ENCODE results near the gene EOGT.

DNA sequence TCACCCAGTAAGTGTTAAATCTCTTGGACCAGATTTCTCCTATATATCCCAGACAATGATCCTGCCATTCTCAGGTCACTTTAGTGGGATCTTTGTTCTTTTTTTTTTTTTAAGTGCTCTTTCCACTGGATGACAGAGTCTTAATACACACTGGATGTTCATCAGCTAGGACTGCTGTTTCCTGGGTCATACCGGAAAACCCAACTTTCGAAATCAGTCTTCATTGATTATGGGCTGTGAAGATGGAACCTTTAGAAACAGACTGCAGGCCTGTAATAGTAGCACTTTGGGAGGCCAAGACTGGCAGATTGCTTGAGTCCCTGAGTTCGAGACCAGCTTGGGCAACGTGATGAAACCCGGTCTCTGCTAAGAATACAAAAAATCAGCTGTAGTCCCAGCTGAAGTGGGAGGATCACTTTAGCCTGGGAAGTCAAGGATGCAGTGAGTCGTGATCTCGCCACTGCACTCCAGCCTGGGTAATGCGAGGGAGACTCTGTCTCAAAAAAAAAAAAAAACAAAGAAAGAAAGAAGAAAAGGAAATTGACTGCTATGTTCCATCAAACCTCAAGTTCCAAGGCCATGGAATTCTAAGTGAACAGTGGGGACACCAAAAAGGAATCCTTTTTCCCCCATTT, 2.3 kb downstream of the EOGT start:
- TF ChIP-seq, protein P1, sequence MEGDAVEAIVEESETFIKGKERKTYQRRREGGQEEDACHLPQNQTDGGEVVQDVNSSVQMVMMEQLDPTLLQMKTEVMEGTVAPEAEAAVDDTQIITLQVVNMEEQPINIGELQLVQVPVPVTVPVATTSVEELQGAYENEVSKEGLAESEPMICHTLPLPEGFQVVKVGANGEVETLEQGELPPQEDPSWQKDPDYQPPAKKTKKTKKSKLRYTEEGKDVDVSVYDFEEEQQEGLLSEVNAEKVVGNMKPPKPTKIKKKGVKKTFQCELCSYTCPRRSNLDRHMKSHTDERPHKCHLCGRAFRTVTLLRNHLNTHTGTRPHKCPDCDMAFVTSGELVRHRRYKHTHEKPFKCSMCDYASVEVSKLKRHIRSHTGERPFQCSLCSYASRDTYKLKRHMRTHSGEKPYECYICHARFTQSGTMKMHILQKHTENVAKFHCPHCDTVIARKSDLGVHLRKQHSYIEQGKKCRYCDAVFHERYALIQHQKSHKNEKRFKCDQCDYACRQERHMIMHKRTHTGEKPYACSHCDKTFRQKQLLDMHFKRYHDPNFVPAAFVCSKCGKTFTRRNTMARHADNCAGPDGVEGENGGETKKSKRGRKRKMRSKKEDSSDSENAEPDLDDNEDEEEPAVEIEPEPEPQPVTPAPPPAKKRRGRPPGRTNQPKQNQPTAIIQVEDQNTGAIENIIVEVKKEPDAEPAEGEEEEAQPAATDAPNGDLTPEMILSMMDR (IDR thresholded peaks at IDR 0.05 in 4 of 5, conservative IDR thresholded peaks at IDR 0.05 in 1 of 5), result no peak
- TF ChIP-seq POLR2A (IDR thresholded peaks at IDR 0.05), result no peak
